Hematopoietic multipotent progenitor cell (in vitro differentiated cells): ENCODE results near the gene FLT1. TPM values are rescaled to one million over a fixed set of nuclear protein-coding genes. Genes with fewer than 3 reads are reported as not detected.
A peak's percentile ranks its signal among the peaks of the same experiment; 100 is the strongest.

Source experiments
- DNase-seq, 3 donors: peaks; one replicate each; pipeline ENCODE4 v3.0.0-alpha.2; 2011 to 2015; ENCODE audit warnings: low read depth in 2 of 3, low spot score in 2 of 3
- total RNA-seq: library from RNA; depleted of rRNA; stranded (reverse); fragments of >200 nt; gene quantifications from one replicate; pipeline ENCODE4 v1.2.3, GENCODE V29; 2012

FLT1 gene
- total RNA-seq, 1 donor: 0.54 TPM

GRCh38 chr13:28273919-28274318 is 221.0 kb downstream of the FLT1 start:
- DNase-seq: peak in 2 of 3 donors; percentile 62 to 78

- no peak for DNase-seq
Observed at GRCh38 chr13:28271056-28271840, 223.7 kb downstream of the FLT1 start.

- peak in 2 of 3 donors; percentile 86 to 96 for DNase-seq
Observed at GRCh38 chr13:28268800-28269223, 226.1 kb downstream of the FLT1 start.

- no peak for DNase-seq
Observed at GRCh38 chr13:28267497-28267896, 227.4 kb downstream of the FLT1 start.

GRCh38 chr13:28258417-28258816 is 236.5 kb downstream of the FLT1 start:
- DNase-seq: peak in 1 of 3 donors; percentile 65

GRCh38 chr13:28257305-28257704 is 237.6 kb downstream of the FLT1 start:
- DNase-seq: no peak

- no peak for DNase-seq
Observed at GRCh38 chr13:28252547-28252946, 242.4 kb downstream of the FLT1 start.

- peak in 1 of 3 donors; percentile 51 for DNase-seq
Observed at GRCh38 chr13:28251466-28251865, 243.5 kb downstream of the FLT1 start.

GRCh38 chr13:28250542-28250941 is 244.4 kb downstream of the FLT1 start:
- DNase-seq: no peak

Other genes with a start within 250 kb of the FLT1 start
- 7.0 TPM for gene POMP, start 164.0 kb upstream of the FLT1 start, total RNA-seq
- gene SLC46A3, start 223.8 kb upstream of the FLT1 start, total RNA-seq: 11.8 TPM